Stimulated activated naive B cell treated with anti-CD40 and anti-IgM and Interleukin-4, amounts not matched to agents 10 μg/mL and 1 μg/mL and 100 μg/mL, for 72 hours (primary cell): ENCODE measurements around the gene PRMT9.
A peak's percentile ranks its signal among the peaks of the same experiment; 100 is the strongest.

ENCODE experiments used
- ATAC-seq, 2 donors: fragments of 150-1000 bp; cut with Tn5 transposase; replicated peaks; 2 replicates each; pipeline ENCODE4 v1.10.0; 2021; ENCODE audit warnings: moderate library complexity in 1 of 2
- DNase-seq: peaks from one replicate; pipeline ENCODE4 v3.0.0; 2021
- H3K27ac Mint-ChIP-seq: one replicate; pipeline ENCODE4 v1.8.0; 2022; ENCODE audit warnings: mild to moderate bottlenecking, mixed read lengths
- H3K27me3 Mint-ChIP-seq, 2 donors: one replicate each; pipeline ENCODE4 v1.8.0; 2022; ENCODE audit warnings: mixed read lengths in 2 of 2
- H3K36me3 Mint-ChIP-seq, 2 donors: one replicate each; pipeline ENCODE4 v1.8.0; 2022; ENCODE audit warnings: mixed read lengths in 2 of 2, mild to moderate bottlenecking in 1 of 2
- H3K4me1 Mint-ChIP-seq, 2 donors: one replicate each; pipeline ENCODE4 v1.8.0; 2022; ENCODE audit warnings: mixed read lengths in 2 of 2, mild to moderate bottlenecking in 1 of 2
- H3K4me3 Mint-ChIP-seq, 2 donors: one replicate each; pipeline ENCODE4 v1.8.0; 2022; ENCODE audit warnings: mild to moderate bottlenecking in 2 of 2, mixed read lengths in 2 of 2, moderate library complexity in 1 of 2
- H3K9me3 Mint-ChIP-seq, 2 donors: one replicate each; pipeline ENCODE4 v1.8.0; 2022; ENCODE audit warnings: mixed read lengths in 2 of 2, mild to moderate bottlenecking in 1 of 2

The PRMT9 gene

DNA sequence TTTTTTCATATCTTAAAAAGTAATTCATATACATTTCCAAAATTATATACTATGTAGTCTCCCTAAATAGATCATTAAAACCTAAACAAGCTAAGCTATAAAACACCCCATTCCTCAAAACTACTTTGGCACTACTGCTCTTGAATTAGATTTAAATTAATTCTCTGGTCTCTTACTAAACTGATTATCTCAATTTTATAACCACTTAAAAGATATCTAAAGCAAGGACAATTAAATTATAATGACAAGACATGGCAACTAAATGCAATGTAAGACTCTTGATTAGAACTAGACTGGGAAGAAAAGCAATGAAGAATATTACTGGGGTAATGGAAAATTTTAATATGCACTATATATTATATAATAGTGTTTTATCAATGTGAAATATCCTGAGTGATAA is 38.9 kb downstream of the PRMT9 start:
- no peak overlapping the region for H3K4me3 Mint-ChIP-seq
- peaks cover 7 to 22% of the 10 kb centered on the region in 2 donors for H3K4me1 Mint-ChIP-seq
- H3K36me3 Mint-ChIP-seq: peaks cover 51 to 61% of the 10 kb centered on the region in 2 donors
- DNase-seq: no peak
- no peak overlapping the region for H3K27ac Mint-ChIP-seq
- H3K27me3 Mint-ChIP-seq: no peaks in the 10 kb centered on the region
- peaks cover 0 to 2% of the 10 kb centered on the region in 2 donors for H3K9me3 Mint-ChIP-seq
- ATAC-seq: no peak

DNA sequence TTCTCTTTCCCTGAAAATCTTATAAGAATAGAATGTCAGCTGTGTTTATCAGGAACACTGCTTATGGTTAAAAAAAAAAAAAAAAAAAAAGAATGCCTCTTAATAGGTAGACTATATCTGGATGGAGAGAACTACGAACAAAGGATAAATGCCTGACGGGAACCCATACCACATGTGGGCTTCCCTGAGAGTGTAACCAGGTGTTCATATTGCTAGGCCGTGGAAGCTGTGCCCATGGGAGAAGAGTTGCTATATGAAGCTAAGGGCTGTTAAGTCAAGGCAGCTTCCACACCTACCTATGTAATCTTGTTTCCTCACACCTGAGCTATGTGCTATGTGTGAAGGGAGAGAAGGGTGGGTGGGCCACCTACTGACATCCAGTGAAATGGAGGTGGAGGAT is 39.5 kb downstream of the PRMT9 start:
- Mint-ChIP-seq H3K36me3 (peaks cover 50 to 61% of the 10 kb centered on the region in 2 donors), H3K27ac (no peak overlapping the region), H3K27me3 (no peaks in the 10 kb centered on the region), H3K4me3 (no peak overlapping the region), H3K4me1 (peaks cover 10 to 23% of the 10 kb centered on the region in 2 donors), H3K9me3 (peaks cover 0 to 2% of the 10 kb centered on the region in 2 donors)
- ATAC-seq (no peak), DNase-seq (no peak)

DNA sequence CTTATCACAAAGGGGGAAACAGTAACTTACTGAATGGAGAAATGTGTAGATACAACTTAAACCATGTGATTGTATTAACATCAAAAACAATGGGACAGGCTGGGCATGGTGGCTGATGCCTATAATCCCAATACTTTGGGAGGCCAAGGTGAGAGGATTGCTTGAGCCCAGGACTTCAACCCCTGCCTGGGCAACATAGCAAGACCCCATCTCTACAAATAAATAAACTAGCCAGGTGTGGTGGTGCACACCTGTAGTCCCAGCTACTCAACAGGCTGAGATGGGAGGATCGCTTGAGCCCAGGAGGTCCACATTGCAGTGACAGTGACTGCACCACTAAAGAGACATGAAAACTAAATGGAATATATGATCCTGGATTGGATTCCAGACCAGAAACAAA is 40.3 kb downstream of the PRMT9 start:
- ATAC-seq: no peak
- Mint-ChIP-seq H3K9me3 (peaks cover 0 to 2% of the 10 kb centered on the region in 2 donors), H3K36me3 (peaks cover 51 to 57% of the 10 kb centered on the region in 2 donors), H3K4me3 (no peak overlapping the region), H3K27me3 (no peaks in the 10 kb centered on the region), H3K27ac (no peak overlapping the region), H3K4me1 (peaks cover 5 to 23% of the 10 kb centered on the region in 2 donors)
- no peak for DNase-seq

DNA sequence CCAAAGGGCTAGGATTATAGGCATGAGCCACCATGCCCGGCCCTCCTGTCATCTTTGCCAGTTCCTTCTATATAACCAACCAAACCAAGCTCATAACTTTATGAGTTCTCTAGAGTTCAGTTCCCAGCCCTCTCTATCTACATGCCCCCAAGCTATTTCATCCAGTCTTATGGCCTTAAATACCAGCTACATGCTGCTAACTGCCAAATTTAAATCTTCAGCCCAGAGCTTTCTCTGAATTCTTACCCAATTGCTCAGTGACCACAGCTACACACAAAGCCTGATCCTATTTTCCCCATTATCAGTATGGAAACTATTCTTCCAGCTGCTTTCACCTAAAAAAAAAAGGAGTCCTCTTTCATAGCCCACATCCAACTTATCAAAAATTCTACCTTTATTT is 43.6 kb downstream of the PRMT9 start:
- peaks cover 46 to 64% of the 10 kb centered on the region in 2 donors for H3K36me3 Mint-ChIP-seq
- no peak overlapping the region for H3K4me3 Mint-ChIP-seq
- H3K4me1 Mint-ChIP-seq: peaks cover 3 to 17% of the 10 kb centered on the region in 2 donors
- DNase-seq (no peak), ATAC-seq (no peak)
- no peak overlapping the region for H3K27ac Mint-ChIP-seq
- H3K27me3 Mint-ChIP-seq: no peaks in the 10 kb centered on the region
- no peaks in the 10 kb centered on the region for H3K9me3 Mint-ChIP-seq

DNA sequence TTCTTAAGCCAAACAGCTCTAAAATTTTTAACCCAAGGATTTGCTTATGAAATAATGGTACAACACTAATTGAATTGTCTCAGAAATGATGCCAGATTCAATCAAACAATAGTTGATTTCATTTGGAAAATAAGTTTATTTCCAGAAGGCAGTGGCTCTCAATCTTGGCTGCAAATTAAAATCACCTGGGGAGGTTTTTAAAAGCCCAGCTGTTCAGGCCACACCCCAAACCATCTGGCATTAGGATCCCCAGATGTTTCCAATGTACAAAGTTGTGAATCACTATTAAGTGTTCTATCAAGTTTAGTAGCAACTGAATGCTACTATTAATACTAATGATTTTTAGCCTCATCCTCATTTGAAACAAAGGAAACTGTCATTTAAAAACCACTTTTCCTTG is 44.6 kb downstream of the PRMT9 start:
- Mint-ChIP-seq H3K4me1 (peaks cover 3 to 17% of the 10 kb centered on the region in 2 donors), H3K27me3 (no peaks in the 10 kb centered on the region), H3K27ac (peak overlapping the region; percentile 37), H3K9me3 (no peaks in the 10 kb centered on the region), H3K36me3 (peaks cover 51 to 67% of the 10 kb centered on the region in 2 donors), H3K4me3 (peak overlapping the region in 1 of 2 donors; percentile 3)
- ATAC-seq (no peak), DNase-seq (no peak)

DNA sequence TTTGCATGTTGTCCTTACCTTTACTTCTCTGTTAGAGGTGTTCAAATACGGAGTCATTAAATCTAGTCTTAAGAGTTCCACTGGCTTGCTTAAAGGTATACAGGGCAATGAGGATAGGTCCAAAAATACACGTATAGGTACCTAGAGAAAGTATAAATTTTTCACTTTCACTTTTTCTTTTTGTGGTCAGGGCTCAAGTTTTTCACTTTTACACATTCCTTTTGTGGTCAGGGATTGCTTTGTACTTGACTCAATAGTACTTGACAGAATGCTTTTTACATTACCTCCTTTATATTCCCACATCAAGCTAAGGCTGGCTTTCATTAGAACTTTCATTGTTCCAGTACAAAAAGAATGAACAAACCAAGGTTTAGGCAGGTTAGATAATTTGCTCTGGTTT is 45.0 kb downstream of the PRMT9 start:
- peaks cover 3 to 17% of the 10 kb centered on the region in 2 donors for H3K4me1 Mint-ChIP-seq
- H3K27me3 Mint-ChIP-seq: no peaks in the 10 kb centered on the region
- H3K9me3 Mint-ChIP-seq: no peaks in the 10 kb centered on the region
- peak overlapping the region; percentile 37 for H3K27ac Mint-ChIP-seq
- peaks cover 51 to 71% of the 10 kb centered on the region in 2 donors for H3K36me3 Mint-ChIP-seq
- ATAC-seq (peak in 1 of 2 donors; percentile 19), DNase-seq (no peak)
- peak overlapping the region in 1 of 2 donors; percentile 3 for H3K4me3 Mint-ChIP-seq

DNA sequence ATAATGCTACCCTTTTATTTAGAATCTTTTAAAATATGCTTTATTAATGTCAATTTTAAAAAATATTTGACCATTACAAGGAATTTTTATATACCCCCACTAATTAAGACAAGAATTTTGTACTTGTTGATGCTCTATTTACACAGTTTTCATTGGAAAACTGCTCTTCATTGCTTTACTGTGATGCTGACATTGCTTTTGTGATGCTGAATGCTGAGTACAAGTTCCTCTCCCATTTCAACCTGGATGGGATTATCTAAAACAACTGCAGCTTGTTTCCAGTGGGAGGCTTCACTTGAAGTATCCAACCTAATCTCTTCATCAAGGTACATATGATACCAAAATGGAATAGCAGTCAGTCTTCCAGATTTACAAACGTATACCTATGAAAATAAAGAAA is 45.6 kb downstream of the PRMT9 start:
- ATAC-seq (no peak), DNase-seq (no peak)
- Mint-ChIP-seq H3K4me3 (no peak overlapping the region), H3K27me3 (no peaks in the 10 kb centered on the region), H3K36me3 (peaks cover 51 to 70% of the 10 kb centered on the region in 2 donors), H3K9me3 (no peaks in the 10 kb centered on the region), H3K27ac (no peak overlapping the region), H3K4me1 (peaks cover 3 to 17% of the 10 kb centered on the region in 2 donors)

DNA sequence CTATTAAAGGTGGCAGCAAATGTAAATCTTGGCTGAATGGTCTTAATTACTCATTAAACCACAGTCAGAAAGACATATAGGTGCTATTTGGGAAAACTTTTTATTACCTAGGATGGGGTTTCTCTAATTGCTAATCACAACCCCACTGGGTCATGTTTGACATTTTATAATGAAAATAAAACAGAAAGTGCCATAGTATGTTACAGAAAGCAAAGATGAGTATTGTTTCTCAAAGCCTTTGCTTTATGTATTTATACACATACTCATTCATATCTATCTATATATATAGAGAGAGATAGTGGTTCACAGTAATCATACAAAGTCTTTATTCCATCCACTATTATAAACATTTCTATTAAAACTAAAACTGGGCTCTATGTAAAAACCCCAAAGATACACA is 48.6 kb downstream of the PRMT9 start:
- Mint-ChIP-seq H3K4me3 (no peak overlapping the region), H3K36me3 (peaks cover 39 to 54% of the 10 kb centered on the region in 2 donors), H3K27me3 (no peaks in the 10 kb centered on the region), H3K9me3 (no peaks in the 10 kb centered on the region), H3K4me1 (peaks cover 3 to 15% of the 10 kb centered on the region in 2 donors), H3K27ac (no peak overlapping the region)
- ATAC-seq (no peak), DNase-seq (no peak)

DNA sequence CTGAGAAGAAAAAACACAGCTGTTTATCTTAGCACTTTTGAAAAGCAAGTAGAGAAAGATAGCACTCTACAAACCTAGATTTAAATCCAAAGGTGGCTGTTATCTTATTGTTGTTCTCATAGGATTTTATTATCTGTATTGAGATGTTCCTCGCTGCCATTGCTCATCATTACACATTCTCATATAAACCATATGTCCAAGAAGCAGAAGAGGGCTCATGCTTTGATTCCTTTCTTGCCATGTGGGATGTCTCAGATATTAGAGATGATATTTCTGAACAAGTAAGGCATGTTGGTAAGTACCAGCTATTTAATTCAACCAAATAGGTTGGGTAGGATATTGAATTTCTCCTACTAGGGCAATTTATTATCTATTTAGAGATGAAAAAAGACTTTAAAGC is 50.3 kb downstream of the PRMT9 start:
- Mint-ChIP-seq H3K27ac (no peak overlapping the region), H3K27me3 (no peaks in the 10 kb centered on the region), H3K36me3 (peaks cover 25 to 45% of the 10 kb centered on the region in 2 donors), H3K4me1 (no peaks in the 10 kb centered on the region), H3K9me3 (no peaks in the 10 kb centered on the region), H3K4me3 (no peak overlapping the region)
- no peak for ATAC-seq
- DNase-seq: no peak

DNA sequence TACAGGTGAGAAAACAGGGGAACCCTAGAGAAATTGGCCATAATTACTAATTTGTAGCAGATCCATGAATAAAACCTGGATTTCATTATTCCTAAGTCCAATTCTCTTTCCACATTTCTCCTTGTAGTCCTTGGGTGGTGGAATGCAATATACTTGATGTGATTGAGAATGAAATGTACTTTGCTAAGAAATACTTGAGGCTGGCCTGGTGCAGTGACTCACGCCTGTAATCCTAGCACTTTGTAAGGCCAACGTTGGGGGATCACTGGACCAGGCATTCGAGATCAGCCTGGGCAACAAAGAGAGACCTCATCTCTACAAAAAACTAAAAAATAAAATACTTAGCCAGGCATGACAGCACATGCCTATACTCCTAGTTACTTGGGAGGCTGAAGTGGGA is 50.9 kb downstream of the PRMT9 start:
- H3K4me3 Mint-ChIP-seq: no peak overlapping the region
- no peaks in the 10 kb centered on the region for H3K27me3 Mint-ChIP-seq
- H3K36me3 Mint-ChIP-seq: peaks cover 25 to 41% of the 10 kb centered on the region in 2 donors
- H3K27ac Mint-ChIP-seq: no peak overlapping the region
- H3K9me3 Mint-ChIP-seq: no peaks in the 10 kb centered on the region
- DNase-seq: no peak
- no peak for ATAC-seq
- H3K4me1 Mint-ChIP-seq: no peaks in the 10 kb centered on the region

DNA sequence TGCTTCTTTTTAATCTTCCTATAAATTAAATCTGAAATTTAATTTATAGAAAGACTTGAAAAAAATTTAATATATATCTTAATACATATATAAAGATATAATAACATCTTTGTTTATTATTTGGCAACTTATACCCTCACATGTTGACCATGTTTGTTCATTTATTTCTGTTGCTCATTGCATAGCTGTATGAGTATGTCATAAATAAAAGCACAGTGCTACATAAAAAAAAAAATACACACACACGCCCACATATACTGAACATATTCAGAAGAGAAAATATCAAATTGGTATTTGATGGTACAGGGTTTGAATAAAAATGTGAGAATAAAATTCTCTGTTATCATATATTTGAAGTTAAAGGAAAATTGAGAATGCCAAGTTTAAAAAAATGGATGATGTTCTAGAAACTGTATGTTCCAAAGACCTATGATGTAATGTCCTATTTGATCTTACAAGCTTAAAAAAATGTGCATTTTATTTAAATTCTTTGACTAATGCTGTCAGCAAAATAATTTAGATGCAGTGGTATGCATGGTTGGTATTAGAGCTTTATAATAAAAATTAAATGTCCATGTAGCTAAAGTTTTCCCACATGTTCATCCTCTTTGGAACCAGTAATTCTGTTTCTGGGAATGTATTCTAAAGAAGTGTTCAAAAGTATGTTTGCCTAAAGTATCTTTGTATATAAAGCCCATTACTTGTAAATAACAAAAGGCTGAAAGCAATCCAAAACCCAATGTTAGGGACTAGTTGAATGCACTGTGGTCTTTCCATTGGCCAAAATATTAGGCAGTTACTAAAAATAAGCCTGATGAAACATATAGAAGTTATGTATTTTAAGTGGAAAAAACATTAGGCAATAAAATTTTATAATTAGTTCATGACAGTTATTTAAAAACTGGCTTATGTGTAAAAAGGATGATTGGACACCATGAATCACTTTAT is 53.9 kb downstream of the PRMT9 start:
- Mint-ChIP-seq H3K27me3 (no peaks in the 10 kb centered on the region), H3K4me3 (no peak overlapping the region), H3K4me1 (no peaks in the 10 kb centered on the region), H3K36me3 (peaks cover 26 to 44% of the 10 kb centered on the region in 2 donors), H3K27ac (no peak overlapping the region), H3K9me3 (no peaks in the 10 kb centered on the region)
- DNase-seq: no peak
- ATAC-seq: no peak

DNA sequence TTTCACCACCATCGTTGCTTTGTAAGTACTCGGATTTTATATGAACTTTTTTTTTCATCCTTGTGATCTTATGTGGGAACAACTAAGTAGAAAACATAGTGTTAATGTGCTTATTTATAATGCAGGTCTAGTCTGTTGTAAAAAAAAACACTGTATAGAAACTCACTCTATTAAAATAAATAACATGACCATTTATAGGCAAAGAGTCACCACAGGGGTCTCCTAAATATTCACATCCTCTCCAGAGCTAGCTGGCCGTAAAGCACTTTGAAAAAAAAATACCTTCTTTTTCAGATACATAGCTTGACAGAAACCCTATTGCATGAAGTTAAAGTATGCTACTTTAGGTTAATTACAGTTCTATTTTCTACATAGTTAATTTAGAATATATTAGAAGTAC is 55.5 kb downstream of the PRMT9 start:
- Mint-ChIP-seq H3K4me1 (no peaks in the 10 kb centered on the region), H3K9me3 (no peaks in the 10 kb centered on the region), H3K4me3 (no peak overlapping the region), H3K27me3 (no peaks in the 10 kb centered on the region), H3K36me3 (peaks cover 21 to 33% of the 10 kb centered on the region in 2 donors), H3K27ac (no peak overlapping the region)
- DNase-seq: no peak
- no peak for ATAC-seq

DNA sequence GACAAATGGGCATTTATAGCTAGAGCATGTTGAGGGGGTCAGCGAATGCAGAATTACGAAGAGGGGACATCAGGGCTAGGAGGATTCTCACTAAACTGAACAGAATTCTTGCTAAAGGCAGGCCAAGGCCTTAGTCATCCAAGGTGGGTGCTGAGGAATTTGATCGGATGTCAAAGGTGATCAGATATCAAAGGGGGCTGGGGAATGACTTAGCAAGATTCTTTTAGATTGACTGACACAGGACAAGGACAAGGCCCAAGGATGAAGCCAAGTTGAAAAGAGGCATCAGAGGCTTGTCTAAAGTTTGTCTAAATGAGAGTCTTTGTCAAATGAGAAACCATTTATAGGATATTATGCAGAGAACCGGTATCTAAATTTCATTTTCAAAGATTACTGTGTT is 57.1 kb downstream of the PRMT9 start:
- Mint-ChIP-seq H3K27ac (no peak overlapping the region), H3K36me3 (peaks cover 23 to 39% of the 10 kb centered on the region in 2 donors), H3K4me3 (no peak overlapping the region)

DNA sequence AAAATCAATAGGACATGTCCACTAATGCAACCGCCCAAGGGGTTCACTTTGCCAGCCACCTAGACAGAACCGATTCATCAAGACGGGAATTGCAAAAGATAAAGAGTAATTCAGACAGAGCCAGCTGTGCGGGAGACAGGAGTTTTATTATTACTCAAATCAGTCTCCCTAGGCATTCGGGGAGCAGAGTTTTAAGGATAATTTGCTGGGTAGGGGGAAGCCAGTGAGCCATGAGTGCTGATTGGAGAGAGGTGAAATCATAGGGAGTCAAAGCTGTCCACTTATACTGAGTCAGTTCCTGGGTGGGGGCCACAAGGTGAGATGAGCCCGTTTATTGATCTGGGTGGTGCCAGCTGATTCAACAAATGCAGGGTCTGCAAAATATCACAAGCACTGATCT is 58.2 kb downstream of the PRMT9 start:
- no peak overlapping the region for H3K4me3 Mint-ChIP-seq
- peaks cover 24 to 44% of the 10 kb centered on the region in 2 donors for H3K36me3 Mint-ChIP-seq
- H3K4me1 Mint-ChIP-seq: peaks cover 4 to 11% of the 10 kb centered on the region in 2 donors
- no peak overlapping the region for H3K27ac Mint-ChIP-seq
- H3K27me3 Mint-ChIP-seq: no peaks in the 10 kb centered on the region
- no peaks in the 10 kb centered on the region for H3K9me3 Mint-ChIP-seq
- no peak for DNase-seq
- ATAC-seq: no peak

More for the DNA sequence above, 57.1 kb downstream of the PRMT9 start:
- DNase-seq: no peak
- no peak for ATAC-seq
- H3K27me3 Mint-ChIP-seq: no peaks in the 10 kb centered on the region
- no peaks in the 10 kb centered on the region for H3K9me3 Mint-ChIP-seq
- peaks cover 0 to 2% of the 10 kb centered on the region in 2 donors for H3K4me1 Mint-ChIP-seq

DNA sequence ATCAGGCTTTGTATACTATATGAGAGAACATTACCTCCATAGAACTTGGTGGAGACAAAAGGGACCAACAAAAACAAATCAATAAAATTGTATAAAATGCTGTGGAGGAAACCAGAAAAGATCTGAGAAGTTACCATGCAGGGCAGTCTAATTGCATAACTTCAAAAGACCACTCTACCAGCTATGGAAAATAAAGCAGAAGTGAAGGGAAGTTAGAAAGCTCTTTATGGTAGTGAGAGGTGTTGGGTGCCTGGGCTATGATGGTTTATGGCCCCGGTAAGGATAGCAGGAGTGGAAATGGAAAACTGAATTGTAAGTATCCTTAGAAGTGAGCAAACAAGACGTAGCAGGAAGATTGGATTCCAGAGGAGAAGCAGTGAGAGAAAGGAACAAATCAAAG is 63.6 kb downstream of the PRMT9 start:
- no peaks in the 10 kb centered on the region for H3K9me3 Mint-ChIP-seq
- DNase-seq (no peak), ATAC-seq (no peak)
- H3K27me3 Mint-ChIP-seq: no peaks in the 10 kb centered on the region
- no peak overlapping the region for H3K27ac Mint-ChIP-seq
- H3K36me3 Mint-ChIP-seq: peaks cover 17 to 32% of the 10 kb centered on the region in 2 donors
- peaks cover 15 to 26% of the 10 kb centered on the region in 2 donors for H3K4me1 Mint-ChIP-seq
- H3K4me3 Mint-ChIP-seq: peak overlapping the region; percentile 3 to 6
